ENCODE measurements around the gene GNPTAB.

DNA sequence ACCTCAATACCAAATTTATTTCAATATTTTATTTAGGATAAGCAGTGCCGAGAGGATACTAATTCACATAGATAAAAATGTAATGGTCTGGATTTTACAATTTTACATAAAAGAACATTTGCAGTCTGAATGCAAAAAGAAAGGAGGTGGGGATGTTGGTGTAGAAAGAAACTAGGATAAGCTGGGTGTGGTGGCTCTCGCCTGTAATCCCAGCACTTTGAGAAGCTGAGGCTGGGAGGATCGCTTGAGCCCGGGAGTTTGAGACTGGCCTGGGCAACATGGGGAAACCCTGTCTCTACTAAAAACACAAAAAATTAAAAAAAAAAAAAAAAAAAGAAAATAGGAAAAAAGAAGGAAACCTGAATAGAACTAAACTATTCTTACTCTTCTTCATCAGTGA lies 108.4 kb downstream of the GNPTAB start:
- TF ChIP-seq, protein P1, sequence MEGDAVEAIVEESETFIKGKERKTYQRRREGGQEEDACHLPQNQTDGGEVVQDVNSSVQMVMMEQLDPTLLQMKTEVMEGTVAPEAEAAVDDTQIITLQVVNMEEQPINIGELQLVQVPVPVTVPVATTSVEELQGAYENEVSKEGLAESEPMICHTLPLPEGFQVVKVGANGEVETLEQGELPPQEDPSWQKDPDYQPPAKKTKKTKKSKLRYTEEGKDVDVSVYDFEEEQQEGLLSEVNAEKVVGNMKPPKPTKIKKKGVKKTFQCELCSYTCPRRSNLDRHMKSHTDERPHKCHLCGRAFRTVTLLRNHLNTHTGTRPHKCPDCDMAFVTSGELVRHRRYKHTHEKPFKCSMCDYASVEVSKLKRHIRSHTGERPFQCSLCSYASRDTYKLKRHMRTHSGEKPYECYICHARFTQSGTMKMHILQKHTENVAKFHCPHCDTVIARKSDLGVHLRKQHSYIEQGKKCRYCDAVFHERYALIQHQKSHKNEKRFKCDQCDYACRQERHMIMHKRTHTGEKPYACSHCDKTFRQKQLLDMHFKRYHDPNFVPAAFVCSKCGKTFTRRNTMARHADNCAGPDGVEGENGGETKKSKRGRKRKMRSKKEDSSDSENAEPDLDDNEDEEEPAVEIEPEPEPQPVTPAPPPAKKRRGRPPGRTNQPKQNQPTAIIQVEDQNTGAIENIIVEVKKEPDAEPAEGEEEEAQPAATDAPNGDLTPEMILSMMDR (IDR thresholded peaks at IDR 0.05; ENCODE audit: low read depth, low read length): no peak
- TF ChIP-seq EZH2phosphoT487 (IDR thresholded peaks at IDR 0.05; ENCODE audit: low read depth): no peak
